Tibial artery (tissue), 4 donors: ENCODE data around the gene S100A6.
"Not testable (repeated sequence)": the region's sequence is repeated elsewhere in the genome, so short reads cannot be mapped to it uniquely, and the experiment has no call there.

Experiments
- DNase-seq, 2 donors: peaks; one replicate each; pipeline ENCODE4 v3.0.0-alpha.2; 2019
- H3K27ac ChIP-seq, 2 donors: fragments of 200-600 bp; sonication (generic) in 1 of 2; 1 replicate in 1 of 2; 2 replicates in 1 of 2; pipeline ENCODE4 v1.5.1; 2018 to 2019; ENCODE audit warnings: mild to moderate bottlenecking in 1 of 2
- H3K27me3 ChIP-seq, 2 donors: fragments of 200-600 bp; sonication (generic) in 1 of 2; one replicate each; pipeline versions ENCODE4 v1.5.1 to v1.6.0; 2016 to 2019
- H3K36me3 ChIP-seq, 3 donors: fragments of 200-600 bp; sonication (generic) in 2 of 3; one replicate each; pipeline ENCODE4 v1.5.1; 2016 to 2019; ENCODE audit warnings: mild to moderate bottlenecking in 2 of 3
- H3K4me1 ChIP-seq, 4 donors: fragments of 200-600 bp; sonication (generic) in 2 of 4; 1 replicate in 3 of 4; 2 replicates in 1 of 4; pipeline ENCODE4 v1.5.1; 2016 to 2019
- H3K4me3 ChIP-seq, 2 donors: fragments of 200-600 bp; sonication (generic) in 1 of 2; 1 replicate in 1 of 2; 2 replicates in 1 of 2; pipeline ENCODE4 v1.5.1; 2018 to 2019; ENCODE audit warnings: mild to moderate bottlenecking in 2 of 2
- H3K9me3 ChIP-seq, 3 donors: fragments of 200-600 bp; sonication (generic) in 1 of 3; one replicate each; pipeline ENCODE4 v1.5.1; 2016 to 2019
- CTCF ChIP-seq, 2 experiments: fragments of 200-600 bp in 1 of 2; fragments of 450-650 bp in 1 of 2; IDR thresholded peaks; one replicate each; pipeline ENCODE4 v1.5.1; 2017 to 2019; ENCODE audit warnings: antibody characterized with exemption in 2 of 2, mild to moderate bottlenecking in 1 of 2, moderate library complexity in 1 of 2
- intact Hi-C: fragments of 100-400 bp; cut with DNase I; formaldehyde crosslinking; loops from one replicate; pipeline ENCODE4 v1.15.0; 2023; ENCODE audit warnings: low total_unique reads

The S100A6 gene

GRCh38 chr1:153578490-153578889 is 42.7 kb upstream of the S100A6 start:
- intact Hi-C loops: no loop called here
- Histone ChIP-seq H3K9me3 (no peaks in the 10 kb centered on the region), H3K4me1 (peaks cover 0 to 17% (median 10%) of the 10 kb centered on the region in 4 donors), H3K27me3 (no peaks in the 10 kb centered on the region), H3K4me3 (no peak overlapping the region), H3K27ac (no peak overlapping the region), H3K36me3 (no peaks in the 10 kb centered on the region)
- TF ChIP-seq CTCF (IDR thresholded peaks at IDR 0.05): no peak
- DNase-seq: no peak

GRCh38 chr1:153577624-153578051 is 41.8 kb upstream of the S100A6 start:
- intact Hi-C loops: no loop called here
- DNase-seq: peak; percentile 39 to 85

GRCh38 chr1:153577138-153577537 is 41.3 kb upstream of the S100A6 start:
- H3K27ac ChIP-seq: peak overlapping the region in 1 of 2 donors; percentile 28
- no peaks in the 10 kb centered on the region for H3K27me3 ChIP-seq
- intact Hi-C loops: no loop called here
- no peaks in the 10 kb centered on the region for H3K36me3 ChIP-seq
- H3K4me3 ChIP-seq: no peak overlapping the region
- peaks cover 0 to 28% (median 18%) of the 10 kb centered on the region in 4 donors for H3K4me1 ChIP-seq
- DNase-seq: peak in 1 of 2 donors; percentile 24
- TF ChIP-seq CTCF (IDR thresholded peaks at IDR 0.05): no peak
- H3K9me3 ChIP-seq: no peaks in the 10 kb centered on the region

More at GRCh38 chr1:153577624-153578051, 41.8 kb upstream of the S100A6 start:
- Histone ChIP-seq H3K27ac (peak overlapping the region in 1 of 2 donors; percentile 28), H3K4me3 (no peak overlapping the region), H3K27me3 (no peaks in the 10 kb centered on the region), H3K36me3 (no peaks in the 10 kb centered on the region), H3K4me1 (peaks cover 0 to 24% (median 16%) of the 10 kb centered on the region in 4 donors), H3K9me3 (no peaks in the 10 kb centered on the region)
- no peak for TF ChIP-seq CTCF (IDR thresholded peaks at IDR 0.05)

GRCh38 chr1:153575497-153575896 is 39.7 kb upstream of the S100A6 start:
- peaks cover 0 to 31% (median 19%) of the 10 kb centered on the region in 4 donors for H3K4me1 ChIP-seq
- H3K4me3 ChIP-seq, H3K9me3 ChIP-seq, H3K36me3 ChIP-seq, H3K27ac ChIP-seq, H3K27me3 ChIP-seq, intact Hi-C loops, DNase-seq: not testable (repeated sequence)

GRCh38 chr1:153575081-153575491 is 39.3 kb upstream of the S100A6 start:
- H3K27ac ChIP-seq, H3K36me3 ChIP-seq, H3K4me3 ChIP-seq, H3K27me3 ChIP-seq, intact Hi-C loops, H3K9me3 ChIP-seq: not testable (repeated sequence)
- peak in 1 of 2 donors; percentile 60 for DNase-seq
- peaks cover 0 to 31% (median 19%) of the 10 kb centered on the region in 4 donors for H3K4me1 ChIP-seq

GRCh38 chr1:153573351-153573750 is 37.6 kb upstream of the S100A6 start:
- DNase-seq: peak in 1 of 2 donors; percentile 28
- peak overlapping the region; percentile 54 to 65 for H3K27ac ChIP-seq
- H3K9me3 ChIP-seq: no peaks in the 10 kb centered on the region
- no peak for TF ChIP-seq CTCF (IDR thresholded peaks at IDR 0.05)
- no peak overlapping the region for H3K4me3 ChIP-seq
- peaks cover 2 to 36% (median 24%) of the 10 kb centered on the region in 4 donors for H3K4me1 ChIP-seq
- intact Hi-C loops: loop anchor here (2.0 kb wide), 1 partner anchor 43 kb away; the partner anchor contains the start of gene S100A14
- H3K27me3 ChIP-seq: no peaks in the 10 kb centered on the region
- no peaks in the 10 kb centered on the region for H3K36me3 ChIP-seq
